Measurements from ENCODE around the gene FRMD8. TPM values are rescaled to one million over a fixed set of nuclear protein-coding genes. Genes with fewer than 3 reads are reported as not detected.

The FRMD8 gene
- total and polyA plus RNA-seq, 2 of the 8 experiments (the other 6 are each of a cell fraction or from before 2014, with no cell fraction given) = 15.0 to 19.2 TPM

- H3K27me3 ChIP-seq (replicated peaks in 1 of 4; ENCODE audit: control insufficient read depth in 3 of 4, extremely low read depth in 1 of 4, insufficient read depth in 3 of 4, low read length in 3 of 4) = no peaks in the 10 kb centered on the region
- H2AFZ ChIP-seq (ENCODE audit: low read length) = no peak overlapping the region
- no peaks in the 10 kb centered on the region for H3K79me1 ChIP-seq (ENCODE audit: low read depth, low read length)
- H3K4me2 ChIP-seq (ENCODE audit: insufficient read depth in 1 of 2, low read depth in 2 of 2, low read length in 2 of 2) = no peak overlapping the region
- H3K23me2 ChIP-seq (ENCODE audit: low read depth, low read length) = no peaks in the 10 kb centered on the region
- no peak overlapping the region for H2BK120ac ChIP-seq (replicated peaks; ENCODE audit: low read depth, low read length)
- no peak overlapping the region for H2BK12ac ChIP-seq (ENCODE audit: low read depth, low read length)
- WGBS, 2 experiments (ENCODE audit: extremely low coverage in 1 of 2, insufficient coverage in 1 of 2, insufficient read length in 1 of 2, insufficient replicate concordance in 2 of 2, low coverage in 1 of 2, low lambda C conversion rate in 2 of 2, missing lambda C conversion rate in 1 of 2) = 85% methylated on average over 13 of the region's 13 CpGs; no CpG with 5 or more reads in 1 of the 2 experiments
- H3K79me2 ChIP-seq (ENCODE audit: control insufficient read depth in 1 of 2, insufficient read depth in 2 of 2, low read length in 2 of 2) = no peaks in the 10 kb centered on the region
- H2AK5ac ChIP-seq (ENCODE audit: low read depth, low read length) = no peak overlapping the region
- ChIA-PET CTCF (ENCODE audit: partially characterized antibody) (interaction anchor here (0.6 to 5.2 kb wide), 23 partner anchors 8 to 902 kb away, joined by 3 to 30 read pairs (median 5); no protein-coding TSS in a partner anchor), POLR2A (ENCODE audit: partially characterized antibody) (interaction anchor here (0.6 to 3.6 kb wide), 6 partner anchors 43 to 127 kb away, joined by 3 to 36 read pairs (median 4); partner anchors contain the start of genes CDC42EP2, MALAT1 and NEAT1)
- H3K27ac ChIP-seq (ENCODE audit: low read depth, low read length) = no peak overlapping the region
- H3K56ac ChIP-seq (replicated peaks; ENCODE audit: insufficient read length, low read depth, low read length) = no peak overlapping the region
- no peak overlapping the region for H3K18ac ChIP-seq (ENCODE audit: extremely low read depth, low read length)
- no peaks in the 10 kb centered on the region for H4K20me1 ChIP-seq (replicated peaks in 1 of 2; ENCODE audit: control insufficient read depth in 1 of 2, insufficient read depth in 2 of 2, low read length in 2 of 2)
- no peak overlapping the region for H3K23ac ChIP-seq (ENCODE audit: insufficient read length)
- DNase-seq (ENCODE audit: low read depth in 1 of 2, low spot score in 2 of 2) (no peak), FAIRE-seq (no peak)
- H3K9ac ChIP-seq (replicated peaks in 1 of 4; ENCODE audit: extremely low read depth in 1 of 4, low read depth in 3 of 4, low read length in 3 of 4) = no peak overlapping the region
- H3K36me3 ChIP-seq (ENCODE audit: control insufficient read depth in 2 of 4, insufficient read depth in 4 of 4, low read length in 3 of 4) = no peaks in the 10 kb centered on the region
- H3K4me3 ChIP-seq (ENCODE audit: extremely low read depth in 1 of 4, insufficient read depth in 2 of 4, low read depth in 3 of 4, low read length in 4 of 4) = no peak overlapping the region
- no peak overlapping the region for H4K91ac ChIP-seq (replicated peaks; ENCODE audit: insufficient read length, low read length)
- H3K4me1 ChIP-seq (replicated peaks in 1 of 4; ENCODE audit: control insufficient read depth in 3 of 4, insufficient read depth in 4 of 4, low read length in 3 of 4) = peaks cover 0 to 12% (median 11%) of the 10 kb centered on the region in 4 experiments; a peak in 5 of 7 replicates
- no peak overlapping the region for H2BK20ac ChIP-seq (ENCODE audit: low read length)
- H3K14ac ChIP-seq (ENCODE audit: insufficient read length) = no peak overlapping the region
- H2BK5ac ChIP-seq (ENCODE audit: low read depth, low read length) = no peak overlapping the region
- no peak overlapping the region for H4K8ac ChIP-seq (ENCODE audit: extremely low read depth, insufficient read depth, low read length)
- no peak overlapping the region for H2BK15ac ChIP-seq (ENCODE audit: low read length)
- H3K9me3 ChIP-seq (ENCODE audit: insufficient read depth in 2 of 2, low read depth in 1 of 2, low read length in 1 of 2) = no peaks in the 10 kb centered on the region
- H3K4ac ChIP-seq (replicated peaks; ENCODE audit: insufficient read length, low read depth, low read length) = peak overlapping the region; percentile 49
- H4K5ac ChIP-seq (ENCODE audit: insufficient read length, low read depth, low read length) = no peak overlapping the region
- TF ChIP-seq NRF1 (IDR thresholded peaks at IDR 0.05; ENCODE audit: low read depth, low read length) (no peak), BCL11A (IDR thresholded peaks at IDR 0.05; ENCODE audit: low read depth in 2 of 2, low read length in 2 of 2) (no peak), USF2 (IDR thresholded peaks at IDR 0.05; ENCODE audit: low read length) (no peak)
Observed at GRCh38 chr11:65379698-65380459, 6.6 kb upstream of the FRMD8 start.

Measured in H1 (cell line).